ENCODE measurements around the gene INSIG1. TPM values are rescaled to one million over a fixed set of nuclear protein-coding genes. Genes with fewer than 3 reads are reported as not detected.

INSIG1 gene
- total RNA-seq, 1 experiment from 2014 or later, result 32.3 TPM

DNA sequence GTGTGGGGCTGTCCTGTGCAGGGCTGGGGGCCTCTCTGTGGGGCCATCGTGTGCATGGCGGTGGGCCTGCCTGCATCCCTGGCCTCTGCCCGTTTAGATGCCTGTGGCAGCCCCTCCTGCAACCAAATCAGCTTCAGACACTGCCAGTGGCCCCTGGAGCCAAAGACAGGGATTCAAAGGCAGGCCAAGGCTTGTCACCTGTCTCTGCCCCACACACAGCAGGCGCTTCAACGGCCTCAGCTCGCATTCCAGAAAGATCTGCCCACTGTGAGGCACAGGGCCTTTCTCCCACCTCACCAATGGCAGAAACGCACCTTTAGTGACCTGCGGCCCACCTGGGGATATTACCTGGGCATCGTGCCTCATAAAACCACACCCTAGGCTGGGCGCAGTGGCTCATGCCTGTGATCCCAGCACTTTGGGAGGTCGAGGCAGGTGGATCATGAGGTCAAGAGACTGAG is 46.0 kb downstream of the INSIG1 start:
- TF ChIP-seq ZNF219 (CRISPR knock-in tag; IDR thresholded peaks at IDR 0.05; ENCODE audit: borderline replicate concordance) (no peak), MLX (CRISPR knock-in tag; IDR thresholded peaks at IDR 0.05) (no peak), ZNF263 (CRISPR knock-in tag; IDR thresholded peaks at IDR 0.05; ENCODE audit: low read depth) (no peak), RORB (CRISPR knock-in tag; IDR thresholded peaks at IDR 0.05) (no peak)
- ChIA-PET POLR2A (no interaction called here), CTCF (interaction anchor here (1.4 to 2.1 kb wide), 3 partner anchors 74 to 417 kb away, joined by 4 to 9 read pairs (median 6); no protein-coding TSS in a partner anchor)
- DNase-seq (ENCODE audit: low spot score), result no peak
- ATAC-seq, result no peak
- Mint-ChIP-seq H3K4me3 (peak overlapping the region; percentile 41), H3K27ac (no peak overlapping the region), H3K4me1 (no peaks in the 10 kb centered on the region), H3K9me3 (peaks cover 7% of the 10 kb centered on the region; the same call in 1 of the 2 replicates), H3K36me3 (no peaks in the 10 kb centered on the region), H3K27me3 (ENCODE audit: low read depth) (peaks cover 11% of the 10 kb centered on the region)

GRCh38 chr7:155344270-155344617 is 46.6 kb downstream of the INSIG1 start:
- DNase-seq (ENCODE audit: low spot score) (no peak), ATAC-seq (peak; percentile 29)
- no peak overlapping the region for H3K27ac Mint-ChIP-seq
- peak overlapping the region; percentile 41 for H3K4me3 Mint-ChIP-seq
- peaks cover 11% of the 10 kb centered on the region for H3K27me3 Mint-ChIP-seq (ENCODE audit: low read depth)
- TF ChIP-seq GABPB1 (CRISPR knock-in tag; IDR thresholded peaks at IDR 0.05), result no peak
- no peak for TF ChIP-seq NR3C1 (CRISPR knock-in tag; conservative IDR thresholded peaks at IDR 0.05; ENCODE audit: low read depth)
- TF ChIP-seq JAZF1 (CRISPR knock-in tag; IDR thresholded peaks at IDR 0.05), result no peak
- TF ChIP-seq ZNF671 (CRISPR knock-in tag; IDR thresholded peaks at IDR 0.05), result no peak
- TF ChIP-seq ATF1 (CRISPR knock-in tag; IDR thresholded peaks at IDR 0.05), result no peak
- no peak for TF ChIP-seq NR2C2 (CRISPR knock-in tag; IDR thresholded peaks at IDR 0.05)
- TF ChIP-seq, protein P1, sequence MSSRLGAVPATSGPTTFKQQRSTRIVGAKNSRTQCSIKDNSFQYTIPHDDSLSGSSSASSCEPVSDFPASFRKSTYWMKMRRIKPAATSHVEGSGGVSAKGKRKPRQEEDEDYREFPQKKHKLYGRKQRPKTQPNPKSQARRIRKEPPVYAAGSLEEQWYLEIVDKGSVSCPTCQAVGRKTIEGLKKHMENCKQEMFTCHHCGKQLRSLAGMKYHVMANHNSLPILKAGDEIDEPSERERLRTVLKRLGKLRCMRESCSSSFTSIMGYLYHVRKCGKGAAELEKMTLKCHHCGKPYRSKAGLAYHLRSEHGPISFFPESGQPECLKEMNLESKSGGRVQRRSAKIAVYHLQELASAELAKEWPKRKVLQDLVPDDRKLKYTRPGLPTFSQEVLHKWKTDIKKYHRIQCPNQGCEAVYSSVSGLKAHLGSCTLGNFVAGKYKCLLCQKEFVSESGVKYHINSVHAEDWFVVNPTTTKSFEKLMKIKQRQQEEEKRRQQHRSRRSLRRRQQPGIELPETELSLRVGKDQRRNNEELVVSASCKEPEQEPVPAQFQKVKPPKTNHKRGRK (CRISPR knock-in tag; IDR thresholded peaks at IDR 0.05; ENCODE audit: borderline replicate concordance), result no peak
- TF ChIP-seq TP53 (CRISPR knock-in tag; IDR thresholded peaks at IDR 0.05), result no peak
- TF ChIP-seq, protein P2, sequence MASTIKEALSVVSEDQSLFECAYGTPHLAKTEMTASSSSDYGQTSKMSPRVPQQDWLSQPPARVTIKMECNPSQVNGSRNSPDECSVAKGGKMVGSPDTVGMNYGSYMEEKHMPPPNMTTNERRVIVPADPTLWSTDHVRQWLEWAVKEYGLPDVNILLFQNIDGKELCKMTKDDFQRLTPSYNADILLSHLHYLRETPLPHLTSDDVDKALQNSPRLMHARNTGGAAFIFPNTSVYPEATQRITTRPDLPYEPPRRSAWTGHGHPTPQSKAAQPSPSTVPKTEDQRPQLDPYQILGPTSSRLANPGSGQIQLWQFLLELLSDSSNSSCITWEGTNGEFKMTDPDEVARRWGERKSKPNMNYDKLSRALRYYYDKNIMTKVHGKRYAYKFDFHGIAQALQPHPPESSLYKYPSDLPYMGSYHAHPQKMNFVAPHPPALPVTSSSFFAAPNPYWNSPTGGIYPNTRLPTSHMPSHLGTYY (CRISPR knock-in tag; IDR thresholded peaks at IDR 0.05), result no peak
- no peak for TF ChIP-seq ZNF263 (CRISPR knock-in tag; IDR thresholded peaks at IDR 0.05; ENCODE audit: low read depth)
- H3K4me1 Mint-ChIP-seq, result no peaks in the 10 kb centered on the region
- peaks cover 7% of the 10 kb centered on the region; the same call in 1 of the 2 replicates for H3K9me3 Mint-ChIP-seq
- H3K36me3 Mint-ChIP-seq, result no peaks in the 10 kb centered on the region
- ChIA-PET POLR2A (no interaction called here), CTCF (interaction anchor here (0.6 to 2.1 kb wide), 23 partner anchors 11 to 430 kb away, joined by 3 to 30 read pairs (median 6); partner anchors contain the start of genes HTR5A and INSIG1)

- peaks cover 11% of the 10 kb centered on the region for H3K27me3 Mint-ChIP-seq (ENCODE audit: low read depth)
- H3K27ac Mint-ChIP-seq, result no peak overlapping the region
- POLR2A ChIA-PET, result no interaction called here
- H3K9me3 Mint-ChIP-seq, result peaks cover 7% of the 10 kb centered on the region; the same call in 1 of the 2 replicates
- no peaks in the 10 kb centered on the region for H3K36me3 Mint-ChIP-seq
- DNase-seq (ENCODE audit: low spot score) (peak; percentile 82), ATAC-seq (peak; percentile 86)
- CTCF ChIA-PET, result interaction anchor here (0.5 to 2.1 kb wide), 44 partner anchors 8 to 431 kb away, joined by 3 to 30 read pairs (median 4); partner anchors contain the start of genes HTR5A, INSIG1 and PAXIP1
- no peaks in the 10 kb centered on the region for H3K4me1 Mint-ChIP-seq
- H3K4me3 Mint-ChIP-seq, result peak overlapping the region; percentile 60
- peak; percentile 97 for TF ChIP-seq CTCF (IDR thresholded peaks at IDR 0.05)
- 0 out of 2 replicates have a peak, but pooled peaks have one; percentile 42 for TF ChIP-seq FOXK1 (CRISPR knock-in tag; IDR thresholded peaks at IDR 0.05)
- TF ChIP-seq, protein P1 (CRISPR knock-in tag; IDR thresholded peaks at IDR 0.05; ENCODE audit: borderline replicate concordance), result no peak
- no peak for TF ChIP-seq NR1H2 (CRISPR knock-in tag; IDR thresholded peaks at IDR 0.05)
- peak; percentile 73 for TF ChIP-seq SP1 (CRISPR knock-in tag; conservative IDR thresholded peaks at IDR 0.05)
- 0 out of 2 replicates have a peak, but pooled peaks have one; percentile 16 for TF ChIP-seq ZNF423 (CRISPR knock-in tag; IDR thresholded peaks at IDR 0.05)
Observed at GRCh38 chr7:155344618-155345433, 47.1 kb downstream of the INSIG1 start.

Data from WTC11 (cell line).